Measurements from ENCODE around the gene ZNF608.

Gene ZNF608

DNA sequence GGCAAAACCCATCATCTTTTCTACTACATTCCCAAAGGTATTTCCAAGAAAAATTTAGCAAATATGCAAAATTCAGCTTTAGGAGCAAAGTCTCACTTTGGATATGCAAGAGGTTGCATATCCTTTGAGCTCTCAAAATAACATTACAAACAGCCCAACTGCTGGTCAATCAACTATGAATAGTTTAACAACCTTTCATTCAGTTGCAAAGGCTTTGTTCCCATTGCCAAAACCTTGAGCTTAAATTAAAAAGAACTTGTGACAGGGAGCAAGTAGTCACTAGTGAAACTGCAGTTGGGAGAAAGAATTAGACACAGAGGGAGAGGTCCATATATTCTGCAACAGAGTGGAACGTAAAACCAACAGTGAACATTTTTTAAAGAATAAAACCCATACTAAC lies 8.8 kb downstream of the ZNF608 start:
- DNase-seq = no peak

DNA sequence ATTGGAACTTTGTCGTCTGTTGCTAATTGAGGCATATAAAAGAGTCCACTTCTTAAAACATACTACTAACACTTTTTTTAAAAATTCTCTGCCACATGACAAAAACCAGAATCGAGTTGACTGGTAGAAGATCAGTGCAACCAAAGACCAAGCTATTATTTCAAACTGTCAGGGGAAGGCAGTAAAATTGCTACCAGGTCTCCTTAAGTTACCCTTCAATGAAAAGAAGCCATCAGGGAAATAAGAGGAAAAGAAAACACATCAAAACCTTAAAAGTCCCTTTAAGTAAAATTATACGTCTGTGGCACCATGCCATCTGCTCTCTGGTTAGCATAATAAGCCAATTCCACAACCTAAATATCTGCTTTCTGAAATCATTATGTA lies 9.6 kb downstream of the ZNF608 start:
- peak; percentile 6 for DNase-seq

DNA sequence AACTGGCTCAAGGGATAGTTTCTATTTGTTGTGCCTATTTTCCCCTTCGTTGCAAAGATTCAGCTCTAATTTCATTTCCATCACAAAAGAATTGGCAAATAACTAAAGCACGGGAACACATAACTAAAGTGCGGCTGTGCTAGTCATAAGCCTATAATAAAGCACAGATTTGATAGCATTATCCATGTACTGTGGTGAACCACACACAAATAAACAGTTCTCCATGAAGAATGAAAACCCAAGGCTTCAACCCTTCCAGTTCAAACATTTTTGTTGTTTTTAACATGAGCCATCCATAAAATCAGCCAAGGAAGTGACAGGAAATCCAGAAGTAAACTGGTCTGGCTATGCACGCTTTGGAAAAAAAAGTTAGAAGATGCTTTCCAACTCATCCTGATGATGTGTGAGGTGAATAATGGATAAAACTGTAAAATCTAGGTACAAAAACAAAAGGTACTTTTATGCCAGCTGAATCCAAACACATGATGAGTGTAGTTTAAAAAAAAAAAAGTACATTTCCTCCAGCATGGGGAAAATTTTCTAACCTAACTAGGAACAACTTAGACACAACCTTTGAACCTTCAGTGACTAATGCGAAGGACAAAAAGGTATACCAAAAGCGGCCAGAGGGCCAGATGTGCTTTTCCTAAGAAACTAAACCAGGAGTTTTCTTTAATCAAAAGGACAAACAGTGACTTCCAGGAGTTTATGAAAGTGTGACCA lies 10.2 kb downstream of the ZNF608 start:
- DNase-seq = no peak

DNA sequence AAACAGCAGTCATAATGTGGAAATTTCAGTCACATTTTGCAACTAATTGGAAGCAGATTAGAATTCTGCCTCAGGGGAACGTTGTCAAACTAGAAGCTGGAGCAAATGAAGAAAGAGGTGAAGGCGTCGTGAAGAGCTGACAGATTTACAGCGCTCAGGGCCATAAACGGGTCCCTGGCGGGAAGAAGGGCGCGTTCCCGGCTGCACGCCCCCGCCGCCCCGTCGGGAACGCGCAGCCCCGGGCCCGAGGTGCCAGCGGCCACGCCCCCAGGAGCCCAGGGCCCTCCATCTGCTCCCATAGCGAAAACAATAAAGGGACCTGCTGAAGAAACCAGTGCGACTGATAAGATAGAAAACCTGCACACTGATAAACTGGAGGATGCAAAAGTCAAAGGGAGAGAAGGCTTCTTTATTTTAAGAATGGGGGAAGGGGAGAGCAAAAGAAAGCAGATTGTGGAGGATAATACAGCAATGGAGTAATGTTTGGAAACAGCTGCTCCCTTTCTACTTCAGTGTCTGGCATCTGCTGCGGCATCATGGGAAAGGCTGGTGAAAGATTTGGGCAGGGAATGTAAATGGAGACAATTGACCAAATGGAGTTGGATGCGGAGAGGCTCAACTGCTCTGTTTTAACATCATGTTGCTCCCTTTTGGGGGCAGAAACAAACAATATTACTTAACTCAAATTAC lies 11.1 kb downstream of the ZNF608 start:
- DNase-seq = no peak

DNA sequence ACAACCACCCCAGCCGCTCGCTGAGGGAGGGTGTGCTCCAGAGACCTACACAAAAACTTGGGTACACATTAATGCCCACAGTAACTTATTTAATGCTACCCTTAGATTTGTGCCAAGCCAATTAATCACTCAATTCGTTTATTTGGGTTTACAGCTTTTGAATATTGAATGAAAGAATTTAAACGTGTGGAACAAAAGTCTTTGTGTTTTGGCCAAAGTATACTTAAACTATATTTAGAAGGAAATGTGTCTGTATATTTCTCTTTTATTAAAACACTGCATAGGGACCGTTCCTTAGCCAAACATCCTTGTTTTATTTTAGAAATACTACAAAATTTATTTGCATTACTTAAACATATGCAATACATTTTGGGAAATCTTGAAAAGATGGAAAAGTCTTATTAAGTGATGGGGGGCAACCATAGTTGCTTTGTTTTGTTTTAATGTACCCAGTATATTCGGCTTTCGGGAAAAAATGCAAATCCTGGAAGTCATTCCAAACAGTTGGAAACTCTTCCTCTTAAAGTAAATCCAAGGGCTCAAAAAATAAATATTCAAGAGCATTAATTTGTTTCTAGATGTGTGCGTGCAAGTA lies 11.8 kb downstream of the ZNF608 start:
- DNase-seq = no peak

DNA sequence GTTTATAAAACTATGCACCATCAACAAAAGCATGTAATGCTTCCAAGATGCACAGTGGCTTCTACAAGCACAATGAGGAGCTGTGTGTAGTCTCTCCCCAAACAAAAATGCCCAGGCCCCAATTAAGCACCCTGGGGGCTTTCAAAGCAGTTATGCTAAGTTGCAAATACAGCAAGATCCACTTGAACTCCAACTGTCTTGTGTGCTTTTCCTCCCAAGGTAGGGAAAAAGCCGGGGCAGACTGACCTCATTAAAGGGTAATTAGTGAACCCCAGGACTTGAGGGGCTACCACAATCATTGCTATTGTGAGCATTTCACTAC lies 13.1 kb downstream of the ZNF608 start:
- DNase-seq = peak; percentile 12

DNA sequence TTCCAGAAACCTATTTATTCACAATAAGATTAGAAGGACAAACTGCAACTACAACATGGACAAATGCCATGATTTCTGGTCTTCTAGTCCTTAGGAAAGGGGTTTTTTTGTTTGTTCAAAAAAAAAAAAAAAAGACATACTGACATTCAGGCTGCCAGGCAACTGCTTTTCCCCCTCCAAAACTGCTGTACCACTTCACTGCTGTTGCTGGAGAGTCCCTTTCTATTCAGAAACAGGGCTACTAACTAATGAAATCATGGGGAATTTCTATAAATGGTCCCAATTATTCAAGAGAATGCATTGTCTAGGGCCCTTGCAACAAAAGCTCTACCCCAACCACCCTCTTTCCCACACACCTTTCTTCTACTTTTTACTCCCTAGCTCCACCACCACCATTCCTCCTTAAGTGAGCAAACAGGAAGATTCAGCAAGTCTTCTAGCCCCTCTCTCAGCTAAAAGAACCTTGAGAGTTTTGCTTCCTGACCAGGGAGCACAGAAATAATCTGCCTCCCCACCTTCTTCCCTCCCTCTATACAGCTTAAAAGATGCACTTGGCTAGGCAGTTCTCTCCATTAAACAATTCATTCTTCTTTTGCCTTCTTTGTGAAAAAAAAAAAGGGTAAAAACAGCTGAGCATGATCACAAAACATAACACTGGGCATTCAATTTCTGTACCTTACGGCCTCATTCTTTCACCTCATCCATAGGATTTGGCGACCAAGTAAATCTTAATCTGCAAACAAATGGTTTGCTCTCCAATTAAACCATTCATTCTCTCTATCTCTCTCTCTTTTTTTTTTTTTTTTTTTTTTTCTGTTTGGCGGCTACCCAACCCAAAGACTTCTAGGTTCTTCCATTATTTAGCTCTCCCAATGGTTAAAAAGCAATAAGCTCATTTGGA lies 13.8 kb downstream of the ZNF608 start:
- DNase-seq = no peak

DNA sequence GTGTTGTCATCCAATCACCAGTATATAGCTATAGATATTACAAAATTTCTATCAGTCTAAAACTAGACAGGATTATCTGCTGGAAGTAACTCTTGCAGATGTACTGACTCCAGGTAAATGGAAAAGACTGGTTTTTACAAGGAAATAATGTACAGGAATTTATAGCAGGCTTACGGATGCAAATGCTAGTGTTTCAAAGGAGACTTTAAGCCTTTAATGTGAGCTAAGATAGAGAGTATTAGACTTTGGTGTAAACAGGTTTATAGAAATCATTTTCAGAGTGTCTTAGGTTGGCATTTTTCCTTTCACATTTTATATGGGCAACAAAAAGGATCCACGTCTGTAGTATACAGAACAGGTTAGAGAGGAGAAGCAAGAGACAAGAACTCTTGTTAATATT lies 16.1 kb downstream of the ZNF608 start:
- no peak for DNase-seq

DNA sequence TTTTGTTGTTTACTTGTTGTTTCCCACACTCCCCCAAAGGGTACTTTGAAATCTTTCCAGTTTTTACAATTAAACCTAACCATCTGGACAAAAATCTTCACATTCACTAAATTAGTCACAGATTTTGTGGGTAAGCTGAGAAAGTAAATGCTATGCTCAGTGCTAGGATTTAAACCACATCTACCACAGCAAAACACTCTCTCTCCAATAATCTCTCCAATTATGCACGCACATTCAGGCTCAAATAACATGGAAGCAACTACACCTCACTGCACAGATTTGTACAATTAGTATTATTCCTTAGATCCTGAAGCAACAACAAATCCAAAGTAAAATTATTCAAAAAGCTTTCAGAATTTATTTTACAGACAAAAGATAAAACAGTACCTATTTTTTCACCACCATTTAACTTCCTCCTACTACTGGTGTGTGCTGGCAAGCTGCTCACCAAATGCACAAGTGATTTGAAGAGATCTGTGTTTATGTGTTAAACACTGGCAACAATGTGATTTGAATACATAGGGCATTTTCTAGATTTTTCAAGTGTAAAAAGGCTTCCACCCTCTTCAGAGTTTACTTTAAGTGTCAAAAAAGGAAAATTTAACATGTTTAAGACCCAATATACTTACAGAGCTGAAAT lies 16.6 kb downstream of the ZNF608 start:
- DNase-seq = no peak

DNA sequence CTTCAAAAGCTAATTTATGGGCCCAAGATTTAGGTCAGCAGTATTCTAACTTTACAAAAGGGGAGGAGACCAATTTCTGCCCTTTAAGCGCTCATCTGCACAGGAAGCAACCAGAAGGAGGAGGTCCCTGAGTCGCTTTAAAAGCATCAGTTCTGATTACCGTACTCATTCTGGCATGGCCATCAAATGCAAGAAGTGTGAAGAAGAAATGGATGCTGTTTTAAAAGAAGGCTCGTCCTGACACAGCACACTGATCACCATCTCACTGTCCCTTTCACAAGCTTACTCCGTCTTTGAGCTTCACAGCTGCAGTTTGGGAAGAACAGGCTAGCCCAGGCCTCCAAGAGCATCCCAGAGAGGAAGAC lies 17.5 kb downstream of the ZNF608 start:
- no peak for DNase-seq

DNA sequence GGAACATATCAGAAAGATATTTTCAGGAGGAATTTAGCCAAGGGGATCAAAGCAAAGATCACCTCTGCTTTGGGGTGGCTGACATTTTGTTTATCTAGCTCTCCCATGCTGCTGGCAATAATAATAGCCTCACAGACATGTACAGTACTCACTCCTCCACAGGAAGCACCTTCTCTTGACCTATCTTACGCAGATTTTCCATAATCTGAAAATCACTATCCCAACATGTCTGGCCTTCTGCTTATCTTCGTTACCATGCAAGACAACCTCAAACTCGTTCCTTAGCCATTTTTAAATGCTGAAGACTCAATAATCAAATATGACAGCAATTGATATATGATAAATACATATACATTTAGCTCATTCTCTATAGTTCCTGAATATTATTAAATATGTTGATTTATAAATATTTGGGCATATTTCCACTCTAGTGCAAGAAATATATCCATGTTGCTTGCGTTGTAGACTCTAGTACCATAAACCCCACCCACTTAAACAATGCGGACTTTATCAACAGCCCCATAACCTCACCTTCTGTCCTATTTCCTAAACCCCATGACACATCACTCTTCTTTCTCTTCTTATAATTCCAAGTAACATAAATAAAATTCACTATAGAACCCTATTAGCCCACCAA lies 18.0 kb downstream of the ZNF608 start:
- no peak for DNase-seq

DNA sequence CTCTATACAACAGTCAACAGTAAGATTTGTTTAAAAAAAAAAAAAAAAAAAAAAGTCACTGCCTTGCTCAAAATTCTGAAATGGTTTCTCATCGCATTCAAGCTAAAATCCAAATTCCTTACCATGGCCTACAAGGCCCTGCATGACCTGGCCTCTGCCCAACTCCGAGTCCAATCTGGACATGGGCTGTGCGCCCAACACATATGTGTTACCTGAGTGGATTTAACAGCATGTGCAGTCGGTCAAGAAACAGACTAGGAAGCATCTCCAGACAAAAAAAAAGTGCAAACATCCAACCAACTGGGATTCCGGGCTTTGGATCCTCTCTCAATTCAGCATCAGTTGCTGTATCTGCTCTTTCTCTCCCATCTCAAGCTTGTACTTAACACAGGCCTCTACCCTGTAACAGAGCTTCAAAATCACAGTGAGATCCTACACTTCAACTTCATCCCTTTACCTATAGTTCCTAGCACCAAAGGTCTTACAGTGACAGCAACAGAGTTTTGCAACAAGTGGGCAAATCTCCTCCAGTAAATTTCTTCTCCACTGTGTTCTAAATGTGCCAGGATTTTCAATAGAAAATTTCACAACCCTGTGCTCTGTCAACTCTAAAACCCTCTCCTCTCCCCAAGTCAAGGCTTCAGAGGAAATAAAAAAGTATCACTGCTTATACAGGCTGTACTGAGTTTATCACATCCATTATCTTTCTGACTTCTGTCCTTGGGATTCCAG lies 19.6 kb downstream of the ZNF608 start:
- no peak for DNase-seq

DNA sequence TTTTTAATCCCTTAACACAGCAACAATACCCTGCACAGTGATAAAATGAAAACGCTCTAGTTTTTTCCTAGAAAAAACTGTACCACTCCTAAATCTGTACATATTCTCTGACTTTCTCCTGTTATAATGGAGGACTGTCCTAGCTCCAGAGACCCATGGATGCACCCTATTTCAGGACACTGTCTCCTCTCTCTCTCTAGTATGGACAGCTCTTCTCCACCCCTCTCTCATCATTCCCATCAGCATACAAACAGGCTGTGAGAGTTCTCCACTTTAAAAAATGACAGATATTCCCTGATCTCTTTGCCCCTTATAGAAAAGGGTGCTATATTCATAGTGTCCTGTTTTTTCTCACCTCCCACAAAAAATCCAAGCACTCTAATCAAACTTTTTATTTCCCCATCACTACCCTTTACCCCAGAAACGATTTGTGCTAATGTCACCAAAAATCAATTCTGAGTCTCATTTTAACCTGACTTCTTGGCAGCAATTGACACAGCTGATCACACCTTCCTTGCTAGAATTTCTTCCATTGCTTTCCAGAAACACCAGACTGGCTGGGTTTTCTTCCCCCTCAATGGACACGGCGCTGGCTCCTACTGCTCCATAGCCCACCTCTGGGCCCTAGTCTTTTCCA lies 20.7 kb downstream of the ZNF608 start:
- no peak for DNase-seq

DNA sequence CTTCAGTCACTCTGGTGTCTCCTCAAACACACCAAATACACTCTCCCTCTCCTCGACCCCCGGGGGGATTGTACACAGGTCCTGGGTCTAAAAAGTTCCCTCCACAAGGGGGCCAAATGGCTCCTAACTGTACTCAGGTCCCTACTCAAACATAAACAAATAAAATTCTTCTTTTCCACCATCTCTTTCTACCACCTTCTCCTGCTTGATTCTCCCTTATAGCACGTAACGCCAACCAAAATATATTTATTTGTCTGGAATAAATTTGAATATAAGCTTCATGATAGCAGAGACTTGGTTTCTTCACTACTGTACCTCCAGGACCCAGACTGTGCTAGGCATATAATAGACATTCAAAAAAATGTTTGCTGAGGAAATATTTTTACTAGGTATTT lies 21.4 kb downstream of the ZNF608 start:
- DNase-seq = no peak

DNA sequence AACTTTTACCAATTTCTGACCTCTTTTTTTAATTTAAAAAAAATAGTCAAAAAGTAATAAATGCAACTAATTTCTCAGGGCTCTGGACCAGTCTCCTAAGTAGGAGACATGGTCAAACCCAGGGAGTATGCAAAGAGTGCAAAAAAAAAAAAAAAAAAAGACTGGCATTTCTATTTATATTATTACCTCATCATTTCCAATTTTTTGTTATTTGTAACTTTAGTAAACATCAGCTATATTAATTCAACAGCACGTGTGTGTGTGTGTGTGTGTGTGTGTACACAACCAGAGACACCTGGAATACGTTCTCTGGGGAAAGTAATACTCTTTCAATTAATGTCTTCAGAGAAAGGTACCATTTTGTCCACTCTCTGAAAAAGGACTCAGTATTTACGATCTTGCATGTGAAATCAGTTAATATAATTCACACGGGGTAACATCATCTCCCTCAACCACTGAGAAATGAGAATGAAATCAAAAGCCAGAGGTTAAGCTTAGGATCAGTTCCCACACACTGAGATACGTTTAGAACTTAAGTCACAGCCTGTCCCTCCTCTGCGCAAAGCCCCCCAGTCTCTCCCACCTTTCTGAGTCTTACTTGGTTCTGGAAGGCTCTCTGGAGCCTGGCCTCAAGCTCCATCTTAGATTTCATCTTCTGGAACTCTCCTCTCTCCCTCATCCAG lies 21.9 kb downstream of the ZNF608 start:
- DNase-seq = no peak

DNA sequence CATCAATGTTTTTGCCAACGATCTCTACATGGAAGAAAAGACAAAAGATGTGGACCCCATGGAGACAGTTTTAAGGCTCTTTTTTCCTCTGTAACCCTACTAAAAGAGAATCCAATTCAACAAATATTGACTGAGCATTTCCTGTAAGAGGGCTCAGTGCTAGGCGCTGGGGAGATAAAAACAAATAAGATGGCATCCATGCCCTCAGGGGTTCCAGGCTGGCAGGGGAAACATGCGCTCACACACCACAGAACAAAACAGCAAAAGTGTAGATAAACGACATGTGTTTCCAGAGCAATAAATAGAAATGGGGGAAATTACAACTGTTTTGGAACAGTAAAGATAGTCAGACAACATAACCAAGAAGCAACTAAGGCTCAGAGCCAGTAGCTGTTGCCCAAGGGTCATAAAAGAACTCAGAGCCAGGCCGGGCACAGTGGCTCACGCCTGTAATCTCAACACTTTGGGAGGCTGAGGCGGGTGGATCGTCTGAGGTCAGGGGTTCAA lies 25.2 kb downstream of the ZNF608 start:
- no peak for DNase-seq

DNA sequence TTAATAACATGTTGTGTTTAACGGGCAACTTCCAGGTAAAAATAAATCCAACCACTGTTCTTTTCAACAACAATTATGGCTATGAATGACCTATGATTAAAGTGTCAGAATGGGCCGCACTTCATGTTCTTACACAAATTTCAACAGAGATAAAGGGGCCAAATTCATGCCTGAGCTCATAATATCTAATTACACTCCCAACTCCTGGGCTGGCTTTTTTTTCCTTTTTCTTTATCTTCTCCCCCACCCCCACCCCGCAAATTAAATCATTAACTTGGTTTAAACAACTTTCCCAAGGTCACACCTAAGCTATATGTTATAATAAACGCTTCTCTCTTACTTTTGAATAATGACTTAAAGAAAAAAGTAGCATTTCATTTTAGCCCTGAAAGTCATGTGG lies 25.8 kb downstream of the ZNF608 start:
- DNase-seq = no peak

DNA sequence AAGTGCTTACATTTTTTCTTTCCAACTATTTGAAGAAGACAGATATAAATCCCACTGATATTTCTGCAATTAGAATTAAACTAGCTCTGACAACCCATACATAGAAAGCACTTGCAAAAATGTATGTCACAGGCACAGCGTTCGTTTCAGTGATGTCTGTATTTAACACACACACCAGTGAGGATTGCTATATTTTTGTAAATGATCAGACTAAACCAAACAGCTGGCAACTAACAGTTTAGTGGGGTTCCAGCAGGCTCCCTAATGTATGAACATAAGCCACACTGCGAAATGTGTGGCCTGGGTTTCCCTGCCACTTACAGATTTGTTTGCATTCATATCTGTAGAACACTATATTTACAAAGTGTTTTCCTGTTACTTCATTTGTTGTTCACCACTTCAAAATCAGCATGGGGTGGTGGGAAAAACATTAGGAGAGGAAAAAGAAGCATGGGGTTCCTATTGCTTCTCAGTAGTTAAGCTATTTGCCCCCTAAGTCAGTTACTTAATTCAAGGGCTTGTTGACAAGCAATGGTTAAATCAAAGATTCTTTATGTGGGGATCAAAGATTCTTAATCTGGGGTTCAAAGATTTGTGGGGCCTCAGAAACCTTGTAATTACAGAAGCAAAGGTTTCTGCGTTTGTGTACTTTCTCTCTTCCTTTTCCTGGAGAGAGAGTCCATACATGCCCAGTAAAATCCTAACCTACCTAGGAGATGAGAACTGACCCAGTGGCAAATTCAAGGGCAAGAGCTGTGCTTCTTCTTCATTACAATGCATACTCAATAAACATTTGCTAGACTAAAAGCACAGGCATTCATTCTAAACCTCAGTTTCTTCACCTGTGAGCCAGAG lies 27.1 kb downstream of the ZNF608 start:
- no peak for DNase-seq

DNA sequence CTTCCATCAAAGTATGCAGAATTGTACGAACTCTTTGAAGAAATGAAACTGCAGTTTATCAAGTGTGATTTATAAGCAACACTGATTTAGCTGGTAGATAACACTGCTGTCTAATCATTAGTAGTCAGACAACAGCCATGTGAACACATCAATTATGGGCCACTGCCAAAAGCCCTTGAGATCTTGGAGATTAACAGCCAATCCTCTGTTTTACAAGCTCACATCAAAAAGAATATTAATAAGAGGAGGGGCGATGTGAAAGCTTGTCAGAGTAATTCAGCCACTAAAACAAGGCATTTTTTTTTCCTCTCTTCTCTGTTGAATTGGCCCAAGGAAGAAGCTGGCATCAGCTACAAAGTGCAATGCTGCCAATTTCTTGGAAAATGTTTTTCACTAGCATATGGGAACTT lies 28.1 kb downstream of the ZNF608 start:
- peak; percentile 37 for DNase-seq

DNA sequence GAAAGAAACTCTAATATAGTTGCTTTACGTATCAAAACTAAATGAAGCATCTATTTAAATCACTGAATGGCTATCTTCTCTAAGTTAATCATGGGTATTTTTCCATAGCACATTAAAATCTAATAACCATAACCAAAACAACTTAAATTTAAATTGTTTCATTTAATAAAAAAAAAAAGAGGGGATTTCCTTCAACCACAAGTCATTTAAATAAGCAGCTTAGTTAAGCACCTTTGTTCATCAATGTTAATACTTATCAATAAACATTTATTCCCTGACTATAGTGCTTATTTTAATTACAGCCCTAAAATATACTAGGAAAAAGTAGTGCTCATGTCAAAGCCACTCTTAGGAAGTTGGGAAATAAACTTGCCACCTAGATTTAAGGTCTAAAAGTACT lies 30.3 kb downstream of the ZNF608 start:
- no peak for DNase-seq

Measured in DMS79 treated with DMSO at 0.1 percent for 48 hours (cell line).